Breast epithelium (tissue), 4 donors: ENCODE data around the gene MICAL2. TPM values are rescaled to one million over a fixed set of nuclear protein-coding genes. Genes with fewer than 3 reads are reported as not detected.

Experiments
- DNase-seq, 2 donors: peaks; one replicate each; pipeline ENCODE4 v3.0.0-alpha.2; 2019; ENCODE audit warnings: low spot score in 2 of 2
- H3K27ac ChIP-seq, 2 donors: fragments of 200-600 bp; sonication (generic) in 1 of 2; one replicate each; pipeline ENCODE4 v1.5.1; 2016 to 2019; ENCODE audit warnings: mild to moderate bottlenecking in 1 of 2
- H3K27me3 ChIP-seq, 2 donors: fragments of 200-600 bp; sonication (generic) in 1 of 2; one replicate each; pipeline versions ENCODE4 v1.5.1 to v1.6.0; 2017 to 2019; ENCODE audit warnings: control low read depth in 1 of 2, mild to moderate bottlenecking in 1 of 2
- H3K36me3 ChIP-seq: fragments of 200-600 bp; one replicate; pipeline ENCODE4 v1.5.1; 2019
- H3K4me1 ChIP-seq, 2 donors: fragments of 200-600 bp; sonication (generic); one replicate each; pipeline ENCODE4 v1.5.1; 2016 to 2019; ENCODE audit warnings: control low read depth in 1 of 2
- H3K4me3 ChIP-seq, 3 donors: fragments of 200-600 bp; sonication (generic); 1 replicate in 2 of 3; 2 replicates in 1 of 3; pipeline ENCODE4 v1.5.1; 2016 to 2019; ENCODE audit warnings: mild to moderate bottlenecking in 3 of 3, moderate library complexity in 2 of 3
- H3K9me3 ChIP-seq, 2 donors: fragments of 200-600 bp; sonication (generic) in 1 of 2; one replicate each; pipeline ENCODE4 v1.5.1; 2016 to 2019; ENCODE audit warnings: control low read depth in 1 of 2
- CTCF ChIP-seq, 3 donors: fragments of 450-650 bp; IDR thresholded peaks; one replicate each; pipeline ENCODE4 v1.5.1; 2016 to 2017; ENCODE audit warnings: antibody characterized with exemption in 3 of 3, mild to moderate bottlenecking in 3 of 3, moderate library complexity in 3 of 3
- POLR2A ChIP-seq: fragments of 450-650 bp; IDR thresholded peaks from one replicate; pipeline ENCODE4 v1.6.1; 2016; ENCODE audit warnings: antibody characterized with exemption, mild to moderate bottlenecking, moderate library complexity
- POLR2AphosphoS5 ChIP-seq, 3 donors: sonication (generic); formaldehyde crosslinking; IDR thresholded peaks; one replicate each; pipeline ENCODE4 v1.6.1; 2017; ENCODE audit warnings: antibody characterized with exemption in 3 of 3
- intact Hi-C: fragments of 100-400 bp; cut with DNase I; formaldehyde crosslinking; loops from one replicate; pipeline ENCODE4 v1.15.1; 2023; ENCODE audit warnings: low total_unique reads
- total RNA-seq, 3 donors: library from RNA; depleted of rRNA; stranded (reverse); fragments of >200 nt; gene quantifications; one replicate each; pipeline ENCODE4 v1.1.0, GENCODE V29; 2016

Gene MICAL2
- total RNA-seq, 3 donors from 2014 or later, result 30.9 to 52.4 (median 38.6) TPM

- H3K9me3 ChIP-seq, result no peaks in the 10 kb centered on the region
- TF ChIP-seq CTCF (IDR thresholded peaks at IDR 0.05) (no peak), POLR2A (no peak), POLR2AphosphoS5 (IDR thresholded peaks at IDR 0.05) (no peak)
- intact Hi-C loops, result no loop called here
These were observed 80.1 kb downstream of the MICAL2 start for GRCh38 chr11:12190511-12190910.

GRCh38 chr11:12192794-12193514 is 82.6 kb downstream of the MICAL2 start:
- intact Hi-C loops, result no loop called here
- Histone ChIP-seq H3K27me3 (no peaks in the 10 kb centered on the region), H3K27ac (no peak overlapping the region), H3K4me3 (no peak overlapping the region), H3K9me3 (no peaks in the 10 kb centered on the region), H3K36me3 (no peaks in the 10 kb centered on the region), H3K4me1 (no peaks in the 10 kb centered on the region)
- DNase-seq, result no peak
- no peak for TF ChIP-seq POLR2AphosphoS5 (IDR thresholded peaks at IDR 0.05)
- TF ChIP-seq POLR2A, result no peak
- no peak for TF ChIP-seq CTCF (IDR thresholded peaks at IDR 0.05)

More at GRCh38 chr11:12190511-12190910, 80.1 kb downstream of the MICAL2 start:
- no peak for DNase-seq
- Histone ChIP-seq H3K27ac (peak overlapping the region in 1 of 2 donors; percentile 33), H3K36me3 (no peaks in the 10 kb centered on the region), H3K27me3 (no peaks in the 10 kb centered on the region), H3K4me3 (no peak overlapping the region), H3K4me1 (no peaks in the 10 kb centered on the region)

- no peak overlapping the region for H3K27ac ChIP-seq
- no peak for DNase-seq
- H3K27me3 ChIP-seq, result no peaks in the 10 kb centered on the region
- H3K9me3 ChIP-seq, result no peaks in the 10 kb centered on the region
- no peaks in the 10 kb centered on the region for H3K36me3 ChIP-seq
- no peak overlapping the region for H3K4me3 ChIP-seq
- TF ChIP-seq CTCF (IDR thresholded peaks at IDR 0.05) (no peak), POLR2AphosphoS5 (IDR thresholded peaks at IDR 0.05) (no peak), POLR2A (no peak)
- no peaks in the 10 kb centered on the region for H3K4me1 ChIP-seq
- intact Hi-C loops, result no loop called here
These were observed 83.3 kb downstream of the MICAL2 start for GRCh38 chr11:12193515-12194336.

- TF ChIP-seq POLR2A, result no peak
- no peak for TF ChIP-seq POLR2AphosphoS5 (IDR thresholded peaks at IDR 0.05)
- TF ChIP-seq CTCF (IDR thresholded peaks at IDR 0.05), result no peak
- H3K4me3 ChIP-seq, result no peak overlapping the region
- H3K27me3 ChIP-seq, result no peaks in the 10 kb centered on the region
- DNase-seq, result no peak
- no peaks in the 10 kb centered on the region for H3K9me3 ChIP-seq
- no peak overlapping the region for H3K27ac ChIP-seq
- H3K36me3 ChIP-seq, result no peaks in the 10 kb centered on the region
- intact Hi-C loops, result no loop called here
- H3K4me1 ChIP-seq, result peaks cover 0 to 6% of the 10 kb centered on the region in 2 donors
These were observed 85.4 kb downstream of the MICAL2 start for GRCh38 chr11:12195768-12196167.

GRCh38 chr11:12196308-12196707 is 85.9 kb downstream of the MICAL2 start:
- no peak for DNase-seq
- TF ChIP-seq CTCF (IDR thresholded peaks at IDR 0.05) (no peak), POLR2AphosphoS5 (IDR thresholded peaks at IDR 0.05) (no peak), POLR2A (no peak)
- no peaks in the 10 kb centered on the region for H3K27me3 ChIP-seq

More at GRCh38 chr11:12196308-12196707, 85.9 kb downstream of the MICAL2 start:
- H3K36me3 ChIP-seq, result no peaks in the 10 kb centered on the region
- no peak overlapping the region for H3K27ac ChIP-seq
- no peaks in the 10 kb centered on the region for H3K9me3 ChIP-seq
- H3K4me3 ChIP-seq, result no peak overlapping the region
- intact Hi-C loops, result no loop called here
- H3K4me1 ChIP-seq, result peaks cover 0 to 6% of the 10 kb centered on the region in 2 donors
